ENCODE data around the gene DIPK1B. TPM values are rescaled to one million over a fixed set of nuclear protein-coding genes. Genes with fewer than 3 reads are reported as not detected.

DIPK1B gene
- total RNA-seq, 1 experiment from 2014 or later = 1.5 TPM

GRCh38 chr9:136686794-136687711, 25.3 kb upstream of the DIPK1B start, which contains the start of gene AGPAT2:
Gene AGPAT2, minus strand, starts transcription at chr9:136687457. Its CDS starts 100 bp downstream, at chr9:136687357.
- DNase-seq (ENCODE audit: low read depth) = peak; percentile 53

- no peak for DNase-seq (ENCODE audit: low read depth)
Measured at GRCh38 chr9:136687721-136688223, 24.6 kb upstream of the DIPK1B start.

GRCh38 chr9:136688274-136689107, 23.9 kb upstream of the DIPK1B start:
- no peak for DNase-seq (ENCODE audit: low read depth)

- DNase-seq (ENCODE audit: low read depth) = no peak
Measured at GRCh38 chr9:136689108-136689460, 23.3 kb upstream of the DIPK1B start.

GRCh38 chr9:136690104-136690805, 22.1 kb upstream of the DIPK1B start:
- no peak for DNase-seq (ENCODE audit: low read depth)

- DNase-seq (ENCODE audit: low read depth) = peak; percentile 79
Measured at GRCh38 chr9:136690806-136691261, 21.5 kb upstream of the DIPK1B start.

- no peak for DNase-seq (ENCODE audit: low read depth)
Measured at GRCh38 chr9:136691316-136692184, 20.8 kb upstream of the DIPK1B start.

GRCh38 chr9:136692185-136693134, 19.9 kb upstream of the DIPK1B start:
- no peak for DNase-seq (ENCODE audit: low read depth)

- DNase-seq (ENCODE audit: low read depth) = no peak
Measured at GRCh38 chr9:136693135-136693489, 19.3 kb upstream of the DIPK1B start.

- peak; percentile 74 for DNase-seq (ENCODE audit: low read depth)
Measured at GRCh38 chr9:136693490-136694162, 18.7 kb upstream of the DIPK1B start.

GRCh38 chr9:136694163-136694871, 18.1 kb upstream of the DIPK1B start:
- DNase-seq (ENCODE audit: low read depth) = peak; percentile 38

- DNase-seq (ENCODE audit: low read depth) = no peak
Measured at GRCh38 chr9:136694872-136695247, 17.5 kb upstream of the DIPK1B start.

- DNase-seq (ENCODE audit: low read depth) = peak; percentile 52
Measured at GRCh38 chr9:136695435-136695895, 16.9 kb upstream of the DIPK1B start.

GRCh38 chr9:136695955-136696354, 16.4 kb upstream of the DIPK1B start:
- no peak for DNase-seq (ENCODE audit: low read depth)

- no peak for DNase-seq (ENCODE audit: low read depth)
Measured at GRCh38 chr9:136696502-136696901, 15.9 kb upstream of the DIPK1B start.

GRCh38 chr9:136697146-136697820, 15.1 kb upstream of the DIPK1B start:
- DNase-seq (ENCODE audit: low read depth) = no peak

GRCh38 chr9:136697821-136698526, 14.4 kb upstream of the DIPK1B start:
- DNase-seq (ENCODE audit: low read depth) = no peak

Measured in M059J (cell line).